Measurements from ENCODE around the gene CDCA8. TPM values are rescaled to one million over a fixed set of nuclear protein-coding genes. Genes with fewer than 3 reads are reported as not detected.
A peak's percentile ranks its signal among the peaks of the same experiment; 100 is the strongest.
"Not testable (repeated sequence)": the region's sequence is repeated elsewhere in the genome, so short reads cannot be mapped to it uniquely, and the experiment has no call there.

CDCA8 gene
- total and polyA plus RNA-seq, 7 donors: under 0.01 to 21.4 (median 2.7) TPM; not detected in 1

- intact Hi-C loops (cut with DNase I): no loop called here
- no peaks in the 10 kb centered on the region for H3K36me3 ChIP-seq
- DNase-seq: no peak
- peaks cover 3 to 39% (median 21%) of the 10 kb centered on the region in 3 donors for H3K27me3 ChIP-seq
- H3K4me3 ChIP-seq: no peak overlapping the region
- 63 to 77% methylated on average over 5 of the region's 5 CpGs for WGBS, 2 donors
- H3K4me1 ChIP-seq: no peaks in the 10 kb centered on the region
- H3K9me3 ChIP-seq: no peaks in the 10 kb centered on the region
- TF ChIP-seq POLR2AphosphoS5 (IDR thresholded peaks at IDR 0.05) (no peak), POLR2A (IDR thresholded peaks at IDR 0.05) (no peak), CTCF (IDR thresholded peaks at IDR 0.05) (no peak), EP300 (IDR thresholded peaks at IDR 0.05) (no peak)
- H3K27ac ChIP-seq: no peak overlapping the region
Observed at GRCh38 chr1:37730376-37730775, 38.1 kb downstream of the CDCA8 start.

- no peaks in the 10 kb centered on the region for H3K4me1 ChIP-seq
- 92 to 94% methylated on average over 15 of the region's 15 CpGs for WGBS, 2 donors
- DNase-seq: no peak
Observed at GRCh38 chr1:37731312-37732019, 39.1 kb downstream of the CDCA8 start.

GRCh38 chr1:37732111-37732780 lies 39.9 kb downstream of the CDCA8 start:
- H3K4me3 ChIP-seq: no peak overlapping the region
- H3K36me3 ChIP-seq: no peaks in the 10 kb centered on the region
- H3K9me3 ChIP-seq: no peaks in the 10 kb centered on the region
- intact Hi-C loops (cut with DNase I): no loop called here
- peaks cover 3 to 38% (median 21%) of the 10 kb centered on the region in 3 donors for H3K27me3 ChIP-seq
- H3K4me1 ChIP-seq: no peaks in the 10 kb centered on the region
- 30 to 68% methylated on average over 12 of the region's 12 CpGs for WGBS, 2 donors
- H3K27ac ChIP-seq: no peak overlapping the region
- peak; percentile 29 for DNase-seq
- TF ChIP-seq EP300 (IDR thresholded peaks at IDR 0.05) (no peak), POLR2AphosphoS5 (IDR thresholded peaks at IDR 0.05) (no peak), POLR2A (IDR thresholded peaks at IDR 0.05) (no peak), CTCF (IDR thresholded peaks at IDR 0.05) (no peak)

More at GRCh38 chr1:37731312-37732019, 39.1 kb downstream of the CDCA8 start:
- Histone ChIP-seq H3K27me3 (peaks cover 3 to 38% (median 21%) of the 10 kb centered on the region in 3 donors), H3K36me3 (no peaks in the 10 kb centered on the region), H3K4me3 (no peak overlapping the region), H3K27ac (no peak overlapping the region), H3K9me3 (no peaks in the 10 kb centered on the region)
- intact Hi-C loops (cut with DNase I): no loop called here
- TF ChIP-seq POLR2A (IDR thresholded peaks at IDR 0.05) (no peak), POLR2AphosphoS5 (IDR thresholded peaks at IDR 0.05) (no peak), CTCF (IDR thresholded peaks at IDR 0.05) (no peak), EP300 (IDR thresholded peaks at IDR 0.05) (no peak)

- peaks cover 3 to 34% (median 25%) of the 10 kb centered on the region in 3 donors for H3K27me3 ChIP-seq
- peak overlapping the region in 1 of 4 donors; percentile 25 for H3K4me3 ChIP-seq
- H3K4me1 ChIP-seq: no peaks in the 10 kb centered on the region
- intact Hi-C loops (cut with DNase I): no loop called here
- no peak overlapping the region for H3K27ac ChIP-seq
- no peak for DNase-seq
- WGBS, 2 donors: 6 to 24% methylated on average over 32 of the region's 32 CpGs
- TF ChIP-seq CTCF (IDR thresholded peaks at IDR 0.05) (no peak), EP300 (IDR thresholded peaks at IDR 0.05) (no peak), POLR2AphosphoS5 (IDR thresholded peaks at IDR 0.05) (no peak), POLR2A (IDR thresholded peaks at IDR 0.05) (no peak)
- no peaks in the 10 kb centered on the region for H3K36me3 ChIP-seq
- no peaks in the 10 kb centered on the region for H3K9me3 ChIP-seq
Observed at GRCh38 chr1:37734629-37735591, 42.6 kb downstream of the CDCA8 start.

GRCh38 chr1:37737975-37738374 lies 45.7 kb downstream of the CDCA8 start:
- WGBS, 2 donors: 90 to 92% methylated on average over 7 of the region's 7 CpGs
- H3K27ac ChIP-seq; H3K4me1 ChIP-seq; intact Hi-C loops (cut with DNase I); H3K4me3 ChIP-seq; H3K36me3 ChIP-seq; H3K9me3 ChIP-seq; DNase-seq: not testable (repeated sequence)
- H3K27me3 ChIP-seq: peaks cover 3 to 43% (median 23%) of the 10 kb centered on the region in 3 donors

- peaks cover 3 to 36% (median 18%) of the 10 kb centered on the region in 3 donors for H3K27me3 ChIP-seq
- intact Hi-C loops (cut with DNase I); H3K27ac ChIP-seq; H3K9me3 ChIP-seq; H3K4me1 ChIP-seq; DNase-seq; H3K36me3 ChIP-seq; H3K4me3 ChIP-seq: not testable (repeated sequence)
- WGBS, 2 donors: 94 to 98% methylated on average over 4 of the region's 4 CpGs
Observed at GRCh38 chr1:37738619-37739018, 46.3 kb downstream of the CDCA8 start.
